H9 (cell line): ENCODE results near the gene PIP4K2A. TPM values are rescaled to one million over a fixed set of nuclear protein-coding genes. Genes with fewer than 3 reads are reported as not detected.
A peak's percentile ranks its signal among the peaks of the same experiment; 100 is the strongest.

Experiments
- DNase-seq: peaks from one replicate; pipeline ENCODE4 v3.0.0-alpha.2; 2017
- H2AFZ ChIP-seq: one replicate; pipeline ENCODE4 v1.6.1; 2013; ENCODE audit warnings: mild to moderate bottlenecking, low read length, control low read depth, moderate library complexity
- H2AK5ac ChIP-seq: 2 replicates; pipeline ENCODE4 v1.6.1; 2013; ENCODE audit warnings: low read length, control low read depth, mixed read lengths; ENCODE audit not compliant: insufficient read length
- H2BK120ac ChIP-seq: one replicate; pipeline ENCODE4 v1.6.1; 2013; ENCODE audit warnings: low read depth, mild to moderate bottlenecking, low read length, control low read depth, inconsistent platforms; ENCODE audit not compliant: poor library complexity, severe bottlenecking
- H2BK12ac ChIP-seq: 2 replicates; pipeline ENCODE4 v1.6.1; 2013; ENCODE audit warnings: low read length, control low read depth, mixed read lengths, low read depth; ENCODE audit not compliant: insufficient read length
- H2BK15ac ChIP-seq: 2 replicates; pipeline ENCODE4 v1.6.1; 2013; ENCODE audit warnings: low read depth, low read length, control low read depth
- H2BK20ac ChIP-seq: one replicate; pipeline ENCODE4 v1.6.1; 2013; ENCODE audit warnings: low read depth, mild to moderate bottlenecking, low read length, control low read depth, inconsistent platforms; ENCODE audit not compliant: poor library complexity, severe bottlenecking
- H2BK5ac ChIP-seq: 2 replicates; pipeline ENCODE4 v1.6.1; 2013; ENCODE audit warnings: low read length, control low read depth, mixed read lengths; ENCODE audit not compliant: insufficient read length
- H3K14ac ChIP-seq: 2 replicates; pipeline ENCODE4 v1.6.1; 2013; ENCODE audit warnings: low read length, control low read depth; ENCODE audit not compliant: insufficient read depth
- H3K18ac ChIP-seq: 2 replicates; pipeline ENCODE4 v1.6.1; 2013; ENCODE audit warnings: low read depth, mild to moderate bottlenecking, mixed read lengths, low read length, control low read depth; ENCODE audit not compliant: insufficient read length
- H3K23ac ChIP-seq: 2 replicates; pipeline ENCODE4 v1.6.1; 2013; ENCODE audit warnings: low read length, control low read depth, mixed read lengths, low read depth; ENCODE audit not compliant: insufficient read length
- H3K23me2 ChIP-seq: 2 replicates; pipeline ENCODE4 v1.6.1; 2013; ENCODE audit warnings: low read depth, mild to moderate bottlenecking, mixed read lengths, low read length, control low read depth; ENCODE audit not compliant: insufficient read length, poor library complexity, severe bottlenecking
- H3K27ac ChIP-seq: 2 replicates; pipeline ENCODE4 v1.5.1; 2013; ENCODE audit warnings: low read length, control low read depth, mixed read lengths, low read depth; ENCODE audit not compliant: insufficient read length
- H3K27me3 ChIP-seq: 2 replicates; pipeline ENCODE4 v1.6.1; 2013; ENCODE audit warnings: low read length, control low read depth, inconsistent platforms; ENCODE audit not compliant: insufficient read depth
- H3K4ac ChIP-seq: 2 replicates; pipeline ENCODE4 v1.6.1; 2013; ENCODE audit warnings: low read depth, mild to moderate bottlenecking, control low read depth, inconsistent platforms, low read length, moderate library complexity
- H3K4me1 ChIP-seq: 2 replicates; pipeline ENCODE4 v1.6.1; 2013; ENCODE audit warnings: low read length, control low read depth, inconsistent platforms; ENCODE audit not compliant: insufficient read depth
- H3K4me2 ChIP-seq: 2 replicates; pipeline ENCODE4 v1.6.1; 2013; ENCODE audit warnings: low read length, control low read depth, mixed read lengths; ENCODE audit not compliant: insufficient read length, insufficient read depth
- H3K56ac ChIP-seq: 2 replicates; pipeline ENCODE4 v1.6.1; 2013; ENCODE audit warnings: low read depth, mild to moderate bottlenecking, mixed read lengths, low read length, control low read depth; ENCODE audit not compliant: insufficient read length
- H3K79me1 ChIP-seq: 2 replicates; pipeline ENCODE4 v1.6.1; 2013; ENCODE audit warnings: low read depth, mild to moderate bottlenecking, moderate library complexity, low read length, control low read depth, inconsistent platforms; ENCODE audit not compliant: insufficient read depth, poor library complexity, severe bottlenecking
- H3K79me2 ChIP-seq: 2 replicates; pipeline ENCODE4 v1.6.1; 2013; ENCODE audit warnings: low read length, control low read depth, inconsistent platforms; ENCODE audit not compliant: insufficient read depth
- H3K9ac ChIP-seq: 2 replicates; pipeline ENCODE4 v1.6.1; 2013; ENCODE audit warnings: low read length, control low read depth, mixed read lengths; ENCODE audit not compliant: insufficient read length; ENCODE audit errors: extremely low read depth
- H3K9me3 ChIP-seq: one replicate; pipeline ENCODE4 v1.6.1; 2013; ENCODE audit warnings: low read depth, low read length, inconsistent platforms; ENCODE audit not compliant: control insufficient read depth
- H3T11ph ChIP-seq: one replicate; pipeline ENCODE4 v1.6.1; 2013; ENCODE audit warnings: mild to moderate bottlenecking, low read length, control low read depth, inconsistent platforms
- H4K20me1 ChIP-seq: one replicate; pipeline ENCODE4 v1.6.1; 2013; ENCODE audit not compliant: control insufficient read depth, insufficient read length, insufficient read depth
- H4K5ac ChIP-seq: 2 replicates; pipeline ENCODE4 v1.6.1; 2013; ENCODE audit warnings: low read depth, mild to moderate bottlenecking, mixed read lengths, low read length, control low read depth; ENCODE audit not compliant: insufficient read length
- H4K8ac ChIP-seq: replicated peaks from 2 replicates; pipeline ENCODE4 v1.6.1; 2013; ENCODE audit warnings: low read length, control low read depth, mixed read lengths, low read depth; ENCODE audit not compliant: insufficient read length
- H4K91ac ChIP-seq: 2 replicates; pipeline ENCODE4 v1.6.1; 2013; ENCODE audit warnings: low read depth, mild to moderate bottlenecking, moderate library complexity, mixed read lengths, low read length, control low read depth; ENCODE audit not compliant: insufficient read length
- H3K27ac Mint-ChIP-seq, 3 experiments: 2 replicates in 2 of 3; 3 replicates in 1 of 3; pipeline ENCODE4 v1.8.0; 2020 to 2021; ENCODE audit warnings: mixed read lengths in 3 of 3, mild to moderate bottlenecking in 1 of 3, moderate library complexity in 1 of 3
- H3K27me3 Mint-ChIP-seq: 2 replicates; pipeline ENCODE4 v1.8.0; 2021; ENCODE audit warnings: low read depth, mild to moderate bottlenecking, moderate library complexity, mixed read lengths
- H3K36me3 Mint-ChIP-seq, 3 experiments: 2 replicates in 2 of 3; 3 replicates in 1 of 3; pipeline ENCODE4 v1.8.0; 2020 to 2021; ENCODE audit warnings: low read depth in 3 of 3, mixed read lengths in 3 of 3; ENCODE audit not compliant: insufficient read depth in 1 of 3
- H3K4me1 Mint-ChIP-seq, 2 experiments: 2 replicates each; pipeline ENCODE4 v1.8.0; 2020; ENCODE audit warnings: mixed read lengths in 2 of 2
- H3K4me3 Mint-ChIP-seq, 2 experiments: 2 replicates in 1 of 2; 3 replicates in 1 of 2; pipeline ENCODE4 v1.8.0; 2020 to 2021; ENCODE audit warnings: mild to moderate bottlenecking in 2 of 2, mixed read lengths in 2 of 2, moderate library complexity in 1 of 2
- H3K9me3 Mint-ChIP-seq, 2 experiments: 2 replicates in 1 of 2; 3 replicates in 1 of 2; pipeline ENCODE4 v1.8.0; 2020; ENCODE audit warnings: mild to moderate bottlenecking in 2 of 2, mixed read lengths in 2 of 2, moderate library complexity in 1 of 2
- CTCF ChIP-seq: fragments of 200-600 bp; sonication (generic); conservative IDR thresholded peaks from 3 replicates; pipeline ENCODE4 v1.8.0; 2021; ENCODE audit warnings: antibody characterized with exemption, mild to moderate bottlenecking
- WGBS: extraction: QIAGEN DNeasy Blood & Tissue Kit; methylation state at CpG from one replicate; pipeline ENCODE4 v1.1.7; 2013; ENCODE audit warnings: missing lambda C conversion rate, low lambda C conversion rate, mixed read lengths; ENCODE audit not compliant: insufficient read length; ENCODE audit errors: extremely low coverage; 5-methylcytosine and 5-hydroxymethylcytosine counted together
- total RNA-seq: library from RNA; stranded (reverse); gene quantifications from 2 replicates; pipeline ENCODE4 v1.2.1, GENCODE V29; 2021

PIP4K2A gene
- total RNA-seq, 1 experiment from 2014 or later, result 33.6 TPM

DNA sequence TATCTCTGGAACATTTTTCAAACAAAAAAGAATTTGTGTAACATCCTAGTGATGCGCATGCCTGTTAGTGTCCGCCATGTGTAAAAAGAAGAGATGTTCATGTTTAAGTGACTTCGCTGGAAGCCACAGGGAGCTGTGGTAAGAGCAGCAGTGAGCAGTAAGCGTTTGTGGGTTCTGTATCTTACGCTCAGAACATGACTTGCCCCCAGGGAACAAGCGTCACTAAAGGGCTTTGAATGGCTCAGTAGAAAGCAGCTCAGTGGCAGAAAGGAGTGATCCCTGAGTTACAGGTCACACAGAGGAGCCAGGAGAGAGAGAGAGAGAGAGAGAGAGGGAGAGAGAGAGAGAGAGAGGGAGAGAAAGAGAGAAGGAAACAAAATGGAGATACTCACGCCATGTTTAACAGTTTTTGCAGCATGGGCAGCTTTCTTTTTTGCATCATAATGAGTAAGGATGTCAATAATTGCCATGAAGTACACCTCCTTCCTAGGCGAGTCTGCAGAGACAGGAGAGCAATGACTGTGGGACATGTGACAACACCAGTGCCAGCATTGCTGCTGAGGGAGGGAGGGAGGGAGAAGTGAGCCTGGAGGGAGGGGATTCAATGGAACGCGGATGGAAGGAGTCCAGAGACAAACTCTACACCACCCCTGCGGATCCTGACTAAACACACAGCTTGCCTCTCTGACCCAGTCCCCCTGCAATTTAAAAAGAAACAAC, 174.6 kb downstream of the PIP4K2A start:
- Histone ChIP-seq H3K9ac (no peak overlapping the region), H4K5ac (no peak overlapping the region), H3K4me2 (no peak overlapping the region), H3T11ph (no peak overlapping the region), H2AK5ac (no peak overlapping the region), H2BK5ac (no peak overlapping the region), H3K27me3 (no peaks in the 10 kb centered on the region), H2BK12ac (no peak overlapping the region), H4K91ac (no peak overlapping the region), H3K23me2 (no peaks in the 10 kb centered on the region), H3K79me1 (no peaks in the 10 kb centered on the region), H2BK120ac (no peak overlapping the region), H3K14ac (no peak overlapping the region), H3K27ac (no peak overlapping the region), H4K8ac (no peak overlapping the region), H3K18ac (no peak overlapping the region), H3K9me3 (no peaks in the 10 kb centered on the region), H4K20me1 (no peaks in the 10 kb centered on the region), H3K4ac (no peak overlapping the region), H3K56ac (no peak overlapping the region), H3K23ac (no peak overlapping the region), H2AFZ (no peak overlapping the region), H3K79me2 (no peaks in the 10 kb centered on the region), H2BK15ac (no peak overlapping the region), H3K4me1 (no peaks in the 10 kb centered on the region), H2BK20ac (no peak overlapping the region)
- TF ChIP-seq CTCF, result no peak
- no peaks in the 10 kb centered on the region for H3K4me1 Mint-ChIP-seq
- H3K4me3 Mint-ChIP-seq, result no peak overlapping the region
- DNase-seq, result no peak
- no peaks in the 10 kb centered on the region for H3K27me3 Mint-ChIP-seq
- peak overlapping the region in 1 of 3 experiments; percentile 69; a peak in 2 of 7 replicates for H3K27ac Mint-ChIP-seq
- WGBS, result no CpG with 5 or more reads among the region's 11 CpGs
- H3K9me3 Mint-ChIP-seq, result no peaks in the 10 kb centered on the region
- H3K36me3 Mint-ChIP-seq, result peaks cover 32 to 55% (median 48%) of the 10 kb centered on the region in 3 experiments
